Measurements from ENCODE around the gene GLB1L3. TPM values are rescaled to one million over a fixed set of nuclear protein-coding genes. Genes with fewer than 3 reads are reported as not detected.

The GLB1L3 gene
- total and polyA plus RNA-seq, 2 of the 4 experiments (the other 2 are of a cell fraction) = not detected

- Histone ChIP-seq H3K27ac (ENCODE audit: insufficient read depth, low read length) (no peak overlapping the region), H2BK5ac (ENCODE audit: low read depth, low read length, poor library complexity, severe bottlenecking) (no peak overlapping the region), H4K8ac (ENCODE audit: low read depth in 2 of 2, low read length in 2 of 2) (no peak overlapping the region), H3K4ac (ENCODE audit: low read depth, low read length) (no peak overlapping the region), H2BK20ac (ENCODE audit: low read depth, low read length) (no peak overlapping the region), H3K4me1 (ENCODE audit: control insufficient read depth, insufficient read depth, low read length) (peaks cover 4% of the 10 kb centered on the region), H3K56ac (ENCODE audit: extremely low read depth, insufficient read depth, low read length) (no peak overlapping the region), H2AK5ac (ENCODE audit: low read depth, low read length) (no peak overlapping the region), H3K9me3 (ENCODE audit: control insufficient read depth, insufficient read depth, low read length) (no peaks in the 10 kb centered on the region), H2BK120ac (ENCODE audit: low read depth, low read length) (no peak overlapping the region), H2AK9ac (replicated peaks; ENCODE audit: low read depth, low read length, poor library complexity) (no peak overlapping the region), H3K9me1 (ENCODE audit: insufficient read depth, low read length) (no peaks in the 10 kb centered on the region), H3K4me3 (ENCODE audit: insufficient read depth, low read depth, low read length) (no peak overlapping the region), H3K18ac (ENCODE audit: low read depth, low read length) (no peak overlapping the region), H3K27me3 (ENCODE audit: control insufficient read depth, insufficient read depth, low read length) (peaks cover 4% of the 10 kb centered on the region; the same call in 1 of the 2 replicates), H3K23ac (ENCODE audit: low read depth, low read length) (no peak overlapping the region), H3K36me3 (ENCODE audit: control insufficient read depth, insufficient read depth, low read length) (peaks cover 27% of the 10 kb centered on the region), H4K20me1 (ENCODE audit: insufficient read depth, low read length) (no peaks in the 10 kb centered on the region; the same call in 1 of the 2 replicates), H4K91ac (ENCODE audit: insufficient read depth, low read depth, low read length) (no peak overlapping the region), H3K79me1 (ENCODE audit: low read depth in 1 of 2, low read length in 2 of 2) (no peaks in the 10 kb centered on the region), H2AFZ (replicated peaks; ENCODE audit: low read length, poor library complexity) (no peak overlapping the region), H2BK15ac (ENCODE audit: low read depth, low read length) (no peak overlapping the region), H3K4me2 (ENCODE audit: low read depth, low read length) (no peak overlapping the region), H3K14ac (replicated peaks; ENCODE audit: low read depth, low read length) (no peak overlapping the region), H3K9ac (ENCODE audit: low read depth, low read length) (no peak overlapping the region), H4K5ac (ENCODE audit: low read depth, low read length) (no peak overlapping the region)
- in situ Hi-C loops (cut with MboI; ENCODE audit: low sequenced_read_pairs) (no loop called here), intact Hi-C loops (cut with micrococcal nuclease) (no loop called here), dilution Hi-C loops (cut with HindIII; ENCODE audit: low sequenced_read_pairs, unreplicated experiment) (no loop called here)
- 100% methylated on average over 2 of the region's 7 CpGs; no CpG with 5 or more reads in 1 of the 2 experiments for WGBS, 2 experiments (ENCODE audit: extremely low coverage in 2 of 2, insufficient read length in 1 of 2)
- ChIA-PET CTCF (no interaction called here), POLR2A (ENCODE audit: unreplicated experiment) (no interaction called here)
- DNase-seq = no peak
- no peak for TF ChIP-seq BHLHE40 (IDR thresholded peaks at IDR 0.05; ENCODE audit: low read depth, low read length)
- TF ChIP-seq RAD21 (IDR thresholded peaks at IDR 0.05; ENCODE audit: low read length) = no peak
- no peak for TF ChIP-seq MAZ (IDR thresholded peaks at IDR 0.05; ENCODE audit: borderline replicate concordance, low read depth, low read length)
- TF ChIP-seq MAFK (IDR thresholded peaks at IDR 0.05; ENCODE audit: low read depth, low read length) = no peak
- TF ChIP-seq CHD1 (IDR thresholded peaks at IDR 0.05; ENCODE audit: low read depth, low read length) = no peak
- TF ChIP-seq RFX5 (IDR thresholded peaks at IDR 0.05; ENCODE audit: low read depth, low read length) = no peak
- no peak for TF ChIP-seq CEBPB (IDR thresholded peaks at IDR 0.05; ENCODE audit: low read depth, low read length)
- TF ChIP-seq MXI1 (IDR thresholded peaks at IDR 0.05; ENCODE audit: borderline replicate concordance, low read depth, low read length) = no peak
- TF ChIP-seq USF2 (IDR thresholded peaks at IDR 0.05; ENCODE audit: low read depth, low read length) = no peak
- no peak for TF ChIP-seq CTCF (conservative IDR thresholded peaks at IDR 0.05; ENCODE audit: low read depth, low read length)
- TF ChIP-seq NFE2L2 (IDR thresholded peaks at IDR 0.05; ENCODE audit: low read depth, low read length) = no peak
- TF ChIP-seq ELK1 (IDR thresholded peaks at IDR 0.05; ENCODE audit: borderline replicate concordance, low read depth, low read length) = no peak
- no peak for TF ChIP-seq POLR2A (IDR thresholded peaks at IDR 0.05; ENCODE audit: low read depth, low read length)
- TF ChIP-seq FOS (IDR thresholded peaks at IDR 0.05; ENCODE audit: low read depth, low read length) = no peak
- TF ChIP-seq SMC3 (IDR thresholded peaks at IDR 0.05; ENCODE audit: low read depth, low read length) = no peak
- no peak for TF ChIP-seq RCOR1 (IDR thresholded peaks at IDR 0.05; ENCODE audit: insufficient replicate concordance, low read length)
- BruUV-seq (replicated peaks) = no TSS peak
- no peak for ATAC-seq (ENCODE audit: low read depth)
These were observed 11.0 kb upstream of the GLB1L3 start for GRCh38 chr11:134264966-134265764.

Measured in IMR-90 (cell line).